22Rv1 (cell line): ENCODE results near the gene ESPNL.

Experiments used
- CTCF ChIP-seq: fragments of 450-650 bp; IDR thresholded peaks from 2 replicates; pipeline ENCODE4 v1.5.1; 2017; ENCODE audit warnings: mild to moderate bottlenecking
- ZFX ChIP-seq: fragments of 450-650 bp; IDR thresholded peaks from 2 replicates; pipeline ENCODE4 v1.6.1; 2017; ENCODE audit warnings: antibody characterized with exemption, borderline replicate concordance

DNA sequence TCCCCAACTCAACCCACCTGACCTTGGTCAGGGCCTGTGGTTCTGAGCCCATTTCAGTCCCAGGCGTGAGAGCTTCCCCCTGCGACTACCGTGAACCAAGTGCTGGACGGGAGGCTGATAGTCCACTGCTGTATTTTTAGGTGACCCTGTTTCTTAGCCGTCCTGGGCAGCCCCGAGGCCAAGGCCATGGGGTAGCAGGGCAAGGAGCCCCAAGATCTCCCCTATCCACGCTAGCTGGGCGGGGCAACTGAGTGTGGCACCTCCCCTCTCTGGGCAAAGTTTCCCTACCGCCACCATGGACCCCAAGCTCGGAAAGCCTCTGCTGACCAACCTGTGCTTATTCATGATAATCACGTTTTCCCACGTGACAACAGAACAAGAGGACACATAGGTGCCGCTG lies 37.7 kb downstream of the ESPNL start:
- TF ChIP-seq CTCF (no peak), ZFX (no peak)
